AML-193 (cell line): ENCODE measurements around the gene PGAP2.
"Not testable (repeated sequence)": the region's sequence is repeated elsewhere in the genome, so short reads cannot be mapped to it uniquely, and the experiment has no call there.

Experiments used
- DNase-seq, 2 experiments: peaks; one replicate each; lab custom pipeline; 2025; lab: John Stamatoyannopoulos, UW

Gene PGAP2

GRCh38 chr11:3803726-3804495, 4.4 kb upstream of the PGAP2 start:
- no peak for DNase-seq

GRCh38 chr11:3808861-3809623, 682 bp downstream of the PGAP2 start:
- peak; percentile 80 to 81 for DNase-seq

- no peak for DNase-seq
These were observed 1.2 kb downstream of the PGAP2 start for GRCh38 chr11:3809624-3809928.

GRCh38 chr11:3810446-3810845, 2.1 kb downstream of the PGAP2 start:
- no peak for DNase-seq

- no peak for DNase-seq
These were observed 2.6 kb downstream of the PGAP2 start for GRCh38 chr11:3810951-3811350.

GRCh38 chr11:3814832-3815231, 6.5 kb downstream of the PGAP2 start:
- DNase-seq = not testable (repeated sequence)

GRCh38 chr11:3815845-3816244, 7.5 kb downstream of the PGAP2 start:
- no peak for DNase-seq

GRCh38 chr11:3816673-3817072, 8.3 kb downstream of the PGAP2 start:
- DNase-seq = no peak

- DNase-seq = no peak
These were observed 8.9 kb downstream of the PGAP2 start for GRCh38 chr11:3817181-3817800.

- no peak for DNase-seq
These were observed 12.6 kb downstream of the PGAP2 start for GRCh38 chr11:3820971-3821370.

GRCh38 chr11:3822312-3822711, 14.0 kb downstream of the PGAP2 start:
- no peak for DNase-seq

- DNase-seq = no peak
These were observed 14.9 kb downstream of the PGAP2 start for GRCh38 chr11:3823303-3823702.

- DNase-seq = no peak
These were observed 15.6 kb downstream of the PGAP2 start for GRCh38 chr11:3823762-3824506.

GRCh38 chr11:3824714-3825472, 16.5 kb downstream of the PGAP2 start:
- peak; percentile 60 to 71 for DNase-seq

- DNase-seq = no peak
These were observed 17.3 kb downstream of the PGAP2 start for GRCh38 chr11:3825473-3826154.

- DNase-seq = no peak
These were observed 18.4 kb downstream of the PGAP2 start for GRCh38 chr11:3826721-3827120.

GRCh38 chr11:3827434-3828186, 19.2 kb downstream of the PGAP2 start:
- DNase-seq = no peak

- DNase-seq = no peak
These were observed 21.7 kb downstream of the PGAP2 start for GRCh38 chr11:3830088-3830487.

GRCh38 chr11:3830730-3831129, 22.4 kb downstream of the PGAP2 start:
- no peak for DNase-seq
